Activated T-cell treated with anti-CD3 and anti-CD28 coated beads, Interleukin-2, amount 50 U/mL, for 48 hours (primary cell): ENCODE measurements around the gene LRFN4.

Experiments used
- DNase-seq, 2 experiments: peaks; one replicate each; pipeline ENCODE4 v3.0.0-alpha.2; 2020

Gene LRFN4

GRCh38 chr11:66870616-66871520 is 14.0 kb downstream of the LRFN4 start:
- DNase-seq = no peak

- no peak for DNase-seq
Measured at GRCh38 chr11:66871521-66871901, 14.6 kb downstream of the LRFN4 start.

- no peak for DNase-seq
Measured at GRCh38 chr11:66874232-66874631, 17.4 kb downstream of the LRFN4 start.

- no peak for DNase-seq
Measured at GRCh38 chr11:66875378-66875777, 18.5 kb downstream of the LRFN4 start.

- DNase-seq = no peak
Measured at GRCh38 chr11:66877588-66878385, 20.9 kb downstream of the LRFN4 start.

GRCh38 chr11:66878474-66878873 is 21.6 kb downstream of the LRFN4 start:
- no peak for DNase-seq

- no peak for DNase-seq
Measured at GRCh38 chr11:66879000-66879399, 22.1 kb downstream of the LRFN4 start.

GRCh38 chr11:66879583-66879982 is 22.7 kb downstream of the LRFN4 start:
- DNase-seq = no peak

GRCh38 chr11:66879999-66880398 is 23.1 kb downstream of the LRFN4 start:
- DNase-seq = no peak

GRCh38 chr11:66880496-66881450 is 23.9 kb downstream of the LRFN4 start:
- no peak for DNase-seq

GRCh38 chr11:66881451-66881835 is 24.6 kb downstream of the LRFN4 start:
- DNase-seq = no peak

- no peak for DNase-seq
Measured at GRCh38 chr11:66881927-66882452, 25.1 kb downstream of the LRFN4 start.

GRCh38 chr11:66882561-66883015 is 25.7 kb downstream of the LRFN4 start:
- DNase-seq = no peak

- DNase-seq = peak; percentile 78
Measured at GRCh38 chr11:66883016-66883965, 26.4 kb downstream of the LRFN4 start.

- no peak for DNase-seq
Measured at GRCh38 chr11:66884443-66884842, 27.6 kb downstream of the LRFN4 start.

- DNase-seq = no peak
Measured at GRCh38 chr11:66885469-66885868, 28.6 kb downstream of the LRFN4 start.

- no peak for DNase-seq
Measured at GRCh38 chr11:66885950-66886440, 29.1 kb downstream of the LRFN4 start.

GRCh38 chr11:66886671-66887221 is 29.9 kb downstream of the LRFN4 start:
- DNase-seq = no peak

- no peak for DNase-seq
Measured at GRCh38 chr11:66887526-66887925, 30.7 kb downstream of the LRFN4 start.

- DNase-seq = no peak
Measured at GRCh38 chr11:66888282-66888681, 31.4 kb downstream of the LRFN4 start.

- DNase-seq = no peak
Measured at GRCh38 chr11:66889960-66890359, 33.1 kb downstream of the LRFN4 start.
